ENCODE results near the gene DRD4. TPM values are rescaled to one million over a fixed set of nuclear protein-coding genes. Genes with fewer than 3 reads are reported as not detected.

DRD4 gene
- total and polyA plus RNA-seq, 7 experiments from 2014 or later, result 0.27 to 1.9 (median 0.75) TPM; not detected in 2

GRCh38 chr11:662689-663274 is 25.7 kb downstream of the DRD4 start:
- no peak overlapping the region for H3K27ac ChIP-seq (ENCODE audit: low read depth, low read length)
- ChIA-PET POLR2A (no interaction called here), CTCF (interaction anchor here (0.7 to 1.9 kb wide), 4 partner anchors 55 to 103 kb away, joined by 3 to 10 read pairs (median 4); no protein-coding TSS in a partner anchor)
- Mint-ChIP-seq H3K27me3 (no peaks in the 10 kb centered on the region), H3K27ac (peak overlapping the region in 1 of 9 donors; percentile 46), H3K36me3 (peaks cover 0 to 16% (median 0%) of the 10 kb centered on the region in 5 donors), H3K9me3 (no peaks in the 10 kb centered on the region), H3K4me3 (no peak overlapping the region), H3K4me1 (peaks cover 0 to 7% (median 2%) of the 10 kb centered on the region in 7 donors)
- DNase-seq (peak in 6 of 9 donors; percentile 24 to 48 (median 32)), ATAC-seq (peak; percentile 86)
- intact Hi-C loops (cut with micrococcal nuclease), result loop anchor here (1.0 to 2.0 kb wide), 4 partner anchors 34 to 103 kb away; no protein-coding TSS in a partner anchor
- no peaks in the 10 kb centered on the region for H3K9me3 ChIP-seq (ENCODE audit: control insufficient read depth in 2 of 3, low read length in 3 of 3)
- no peak overlapping the region for H3K4me3 ChIP-seq (ENCODE audit: low read length)
- H3K4me1 ChIP-seq (ENCODE audit: control insufficient read depth in 2 of 2, insufficient read depth in 2 of 2, low read length in 2 of 2), result no peaks in the 10 kb centered on the region
- peaks cover 0 to 52% (median 0%) of the 10 kb centered on the region in 3 experiments for H3K36me3 ChIP-seq (ENCODE audit: control insufficient read depth in 2 of 3, insufficient read depth in 3 of 3, low read length in 3 of 3)
- H3K27me3 ChIP-seq (ENCODE audit: control insufficient read depth in 2 of 2, insufficient read depth in 2 of 2, low read length in 2 of 2), result no peaks in the 10 kb centered on the region

GRCh38 chr11:665062-665703 is 28.1 kb downstream of the DRD4 start:
- peaks cover 0 to 8% (median 0%) of the 10 kb centered on the region in 5 donors for H3K36me3 Mint-ChIP-seq
- no peaks in the 10 kb centered on the region for H3K9me3 ChIP-seq (ENCODE audit: control insufficient read depth in 2 of 3, low read length in 3 of 3)
- intact Hi-C loops (cut with micrococcal nuclease), result no loop called here
- H3K4me3 Mint-ChIP-seq, result peak overlapping the region in 1 of 10 donors; percentile 32
- H3K27me3 ChIP-seq (ENCODE audit: control insufficient read depth in 2 of 2, insufficient read depth in 2 of 2, low read length in 2 of 2), result no peaks in the 10 kb centered on the region
- DNase-seq (no peak), ATAC-seq (no peak)
- ChIA-PET CTCF (interaction anchor here (0.7 to 1.4 kb wide), 2 partner anchors 46 to 56 kb away, joined by 3 read pairs; no protein-coding TSS in a partner anchor), POLR2A (no interaction called here)
- H3K36me3 ChIP-seq (ENCODE audit: control insufficient read depth in 2 of 3, insufficient read depth in 3 of 3, low read length in 3 of 3), result peaks cover 0 to 31% (median 0%) of the 10 kb centered on the region in 3 experiments
- no peaks in the 10 kb centered on the region for H3K9me3 Mint-ChIP-seq
- H3K27ac ChIP-seq (ENCODE audit: low read depth, low read length), result no peak overlapping the region
- peaks cover 0 to 7% (median 2%) of the 10 kb centered on the region in 7 donors for H3K4me1 Mint-ChIP-seq
- no peaks in the 10 kb centered on the region for H3K4me1 ChIP-seq (ENCODE audit: control insufficient read depth in 2 of 2, insufficient read depth in 2 of 2, low read length in 2 of 2)
- no peaks in the 10 kb centered on the region for H3K27me3 Mint-ChIP-seq
- no peak overlapping the region for H3K4me3 ChIP-seq (ENCODE audit: low read length)
- peak overlapping the region in 1 of 9 donors; percentile 87 for H3K27ac Mint-ChIP-seq

GRCh38 chr11:665704-666281 is 28.7 kb downstream of the DRD4 start:
- H3K36me3 Mint-ChIP-seq, result peaks cover 0 to 8% (median 0%) of the 10 kb centered on the region in 5 donors
- H3K4me1 Mint-ChIP-seq, result peaks cover 0 to 7% (median 2%) of the 10 kb centered on the region in 7 donors
- Histone ChIP-seq H3K27me3 (ENCODE audit: control insufficient read depth in 2 of 2, insufficient read depth in 2 of 2, low read length in 2 of 2) (no peaks in the 10 kb centered on the region), H3K9me3 (ENCODE audit: control insufficient read depth in 2 of 3, low read length in 3 of 3) (no peaks in the 10 kb centered on the region), H3K4me3 (ENCODE audit: low read length) (no peak overlapping the region), H3K36me3 (ENCODE audit: control insufficient read depth in 2 of 3, insufficient read depth in 3 of 3, low read length in 3 of 3) (peaks cover 0 to 25% (median 0%) of the 10 kb centered on the region in 3 experiments), H3K27ac (ENCODE audit: low read depth, low read length) (no peak overlapping the region), H3K4me1 (ENCODE audit: control insufficient read depth in 2 of 2, insufficient read depth in 2 of 2, low read length in 2 of 2) (no peaks in the 10 kb centered on the region)
- ChIA-PET POLR2A (no interaction called here), CTCF (interaction anchor here (0.6 to 1.4 kb wide), 3 partner anchors 46 to 468 kb away, joined by 3 read pairs; no protein-coding TSS in a partner anchor)
- no peaks in the 10 kb centered on the region for H3K27me3 Mint-ChIP-seq
- intact Hi-C loops (cut with micrococcal nuclease), result no loop called here
- no peak for DNase-seq
- H3K4me3 Mint-ChIP-seq, result peak overlapping the region in 1 of 10 donors; percentile 32
- peak overlapping the region in 2 of 9 donors; percentile 58 to 87 for H3K27ac Mint-ChIP-seq
- H3K9me3 Mint-ChIP-seq, result no peaks in the 10 kb centered on the region
- ATAC-seq, result no peak

GRCh38 chr11:673866-674265 is 36.8 kb downstream of the DRD4 start:
- H3K27me3 Mint-ChIP-seq, result no peaks in the 10 kb centered on the region
- H3K4me1 Mint-ChIP-seq, result peaks cover 0 to 3% (median 0%) of the 10 kb centered on the region in 7 donors
- ChIA-PET CTCF (interaction anchor here (1.1 kb wide), 1 partner anchor 52 kb away, joined by 5 read pairs; no protein-coding TSS in a partner anchor), POLR2A (interaction anchor here (1.0 kb wide), 1 partner anchor 22 kb away, joined by 3 read pairs; the partner anchor contains the start of gene TMEM80)
- peak overlapping the region in 3 of 9 donors; percentile 31 to 91 (median 71) for H3K27ac Mint-ChIP-seq
- no peak for DNase-seq
- Histone ChIP-seq H3K27ac (ENCODE audit: low read depth, low read length) (no peak overlapping the region), H3K9me3 (ENCODE audit: control insufficient read depth in 2 of 3, low read length in 3 of 3) (no peaks in the 10 kb centered on the region), H3K36me3 (ENCODE audit: control insufficient read depth in 2 of 3, insufficient read depth in 3 of 3, low read length in 3 of 3) (peaks cover 0 to 43% (median 9%) of the 10 kb centered on the region in 3 experiments), H3K4me1 (ENCODE audit: control insufficient read depth in 2 of 2, insufficient read depth in 2 of 2, low read length in 2 of 2) (no peaks in the 10 kb centered on the region), H3K4me3 (ENCODE audit: low read length) (no peak overlapping the region), H3K27me3 (ENCODE audit: control insufficient read depth in 2 of 2, insufficient read depth in 2 of 2, low read length in 2 of 2) (no peaks in the 10 kb centered on the region)
- ATAC-seq, result no peak
- peaks cover 4 to 21% (median 11%) of the 10 kb centered on the region in 5 donors for H3K36me3 Mint-ChIP-seq
- intact Hi-C loops (cut with micrococcal nuclease), result no loop called here
- H3K9me3 Mint-ChIP-seq, result no peaks in the 10 kb centered on the region
- no peak overlapping the region for H3K4me3 Mint-ChIP-seq

- H3K4me1 ChIP-seq (ENCODE audit: control insufficient read depth in 2 of 2, insufficient read depth in 2 of 2, low read length in 2 of 2), result no peaks in the 10 kb centered on the region
- H3K9me3 Mint-ChIP-seq, result no peaks in the 10 kb centered on the region
- no peaks in the 10 kb centered on the region for H3K27me3 ChIP-seq (ENCODE audit: control insufficient read depth in 2 of 2, insufficient read depth in 2 of 2, low read length in 2 of 2)
- peaks cover 0 to 3% (median 0%) of the 10 kb centered on the region in 7 donors for H3K4me1 Mint-ChIP-seq
- H3K4me3 Mint-ChIP-seq, result no peak overlapping the region
- no peak overlapping the region for H3K27ac Mint-ChIP-seq
- CTCF ChIA-PET, result no interaction called here
- H3K27me3 Mint-ChIP-seq, result no peaks in the 10 kb centered on the region
- DNase-seq (no peak), ATAC-seq (no peak)
- POLR2A ChIA-PET, result no interaction called here
- H3K36me3 Mint-ChIP-seq, result peaks cover 4 to 21% (median 11%) of the 10 kb centered on the region in 5 donors
- H3K36me3 ChIP-seq (ENCODE audit: control insufficient read depth in 2 of 3, insufficient read depth in 3 of 3, low read length in 3 of 3), result peaks cover 0 to 47% (median 9%) of the 10 kb centered on the region in 3 experiments
- H3K9me3 ChIP-seq (ENCODE audit: control insufficient read depth in 2 of 3, low read length in 3 of 3), result no peaks in the 10 kb centered on the region
- H3K27ac ChIP-seq (ENCODE audit: low read depth, low read length), result no peak overlapping the region
- intact Hi-C loops (cut with micrococcal nuclease), result no loop called here
- no peak overlapping the region for H3K4me3 ChIP-seq (ENCODE audit: low read length)
Measured at GRCh38 chr11:674406-674805, 37.3 kb downstream of the DRD4 start.

GRCh38 chr11:678297-678696 is 41.2 kb downstream of the DRD4 start:
- peaks cover 13 to 39% (median 21%) of the 10 kb centered on the region in 5 donors for H3K36me3 Mint-ChIP-seq
- Histone ChIP-seq H3K27ac (ENCODE audit: low read depth, low read length) (no peak overlapping the region), H3K4me1 (ENCODE audit: control insufficient read depth in 2 of 2, insufficient read depth in 2 of 2, low read length in 2 of 2) (no peaks in the 10 kb centered on the region), H3K36me3 (ENCODE audit: control insufficient read depth in 2 of 3, insufficient read depth in 3 of 3, low read length in 3 of 3) (peaks cover 0 to 73% (median 21%) of the 10 kb centered on the region in 3 experiments), H3K4me3 (ENCODE audit: low read length) (no peak overlapping the region), H3K27me3 (ENCODE audit: control insufficient read depth in 2 of 2, insufficient read depth in 2 of 2, low read length in 2 of 2) (no peaks in the 10 kb centered on the region), H3K9me3 (ENCODE audit: control insufficient read depth in 2 of 3, low read length in 3 of 3) (peaks cover 0 to 9% (median 0%) of the 10 kb centered on the region in 3 experiments)
- H3K27ac Mint-ChIP-seq, result peak overlapping the region in 4 of 9 donors; percentile 17 to 59 (median 24)
- POLR2A ChIA-PET, result no interaction called here
- no peak overlapping the region for H3K4me3 Mint-ChIP-seq
- intact Hi-C loops (cut with micrococcal nuclease), result no loop called here
- no peaks in the 10 kb centered on the region for H3K27me3 Mint-ChIP-seq
- DNase-seq, result no peak
- CTCF ChIA-PET, result interaction anchor here (0.6 kb wide), 1 partner anchor 8 kb away, joined by 3 read pairs; no protein-coding TSS in a partner anchor
- ATAC-seq, result no peak
- H3K4me1 Mint-ChIP-seq, result peaks cover 0 to 4% (median 0%) of the 10 kb centered on the region in 7 donors
- H3K9me3 Mint-ChIP-seq, result no peaks in the 10 kb centered on the region
